H9 (cell line): ENCODE data around the gene RPL37. TPM values are rescaled to one million over a fixed set of nuclear protein-coding genes. Genes with fewer than 3 reads are reported as not detected.

Source experiments
- DNase-seq: peaks from one replicate; pipeline ENCODE4 v3.0.0-alpha.2; 2017
- H2AFZ ChIP-seq: one replicate; pipeline ENCODE4 v1.6.1; 2013; ENCODE audit warnings: mild to moderate bottlenecking, low read length, control low read depth, moderate library complexity
- H2AK5ac ChIP-seq: 2 replicates; pipeline ENCODE4 v1.6.1; 2013; ENCODE audit warnings: low read length, control low read depth, mixed read lengths; ENCODE audit not compliant: insufficient read length
- H2BK120ac ChIP-seq: one replicate; pipeline ENCODE4 v1.6.1; 2013; ENCODE audit warnings: low read depth, mild to moderate bottlenecking, low read length, control low read depth, inconsistent platforms; ENCODE audit not compliant: poor library complexity, severe bottlenecking
- H2BK12ac ChIP-seq: 2 replicates; pipeline ENCODE4 v1.6.1; 2013; ENCODE audit warnings: low read length, control low read depth, mixed read lengths, low read depth; ENCODE audit not compliant: insufficient read length
- H2BK15ac ChIP-seq: 2 replicates; pipeline ENCODE4 v1.6.1; 2013; ENCODE audit warnings: low read depth, low read length, control low read depth
- H2BK20ac ChIP-seq: one replicate; pipeline ENCODE4 v1.6.1; 2013; ENCODE audit warnings: low read depth, mild to moderate bottlenecking, low read length, control low read depth, inconsistent platforms; ENCODE audit not compliant: poor library complexity, severe bottlenecking
- H2BK5ac ChIP-seq: 2 replicates; pipeline ENCODE4 v1.6.1; 2013; ENCODE audit warnings: low read length, control low read depth, mixed read lengths; ENCODE audit not compliant: insufficient read length
- H3K14ac ChIP-seq: 2 replicates; pipeline ENCODE4 v1.6.1; 2013; ENCODE audit warnings: low read length, control low read depth; ENCODE audit not compliant: insufficient read depth
- H3K18ac ChIP-seq: 2 replicates; pipeline ENCODE4 v1.6.1; 2013; ENCODE audit warnings: low read depth, mild to moderate bottlenecking, mixed read lengths, low read length, control low read depth; ENCODE audit not compliant: insufficient read length
- H3K23ac ChIP-seq: 2 replicates; pipeline ENCODE4 v1.6.1; 2013; ENCODE audit warnings: low read length, control low read depth, mixed read lengths, low read depth; ENCODE audit not compliant: insufficient read length
- H3K23me2 ChIP-seq: 2 replicates; pipeline ENCODE4 v1.6.1; 2013; ENCODE audit warnings: low read depth, mild to moderate bottlenecking, mixed read lengths, low read length, control low read depth; ENCODE audit not compliant: insufficient read length, poor library complexity, severe bottlenecking
- H3K27ac ChIP-seq: 2 replicates; pipeline ENCODE4 v1.5.1; 2013; ENCODE audit warnings: low read length, control low read depth, mixed read lengths, low read depth; ENCODE audit not compliant: insufficient read length
- H3K27me3 ChIP-seq: 2 replicates; pipeline ENCODE4 v1.6.1; 2013; ENCODE audit warnings: low read length, control low read depth, inconsistent platforms; ENCODE audit not compliant: insufficient read depth
- H3K4ac ChIP-seq: 2 replicates; pipeline ENCODE4 v1.6.1; 2013; ENCODE audit warnings: low read depth, mild to moderate bottlenecking, control low read depth, inconsistent platforms, low read length, moderate library complexity
- H3K4me1 ChIP-seq: 2 replicates; pipeline ENCODE4 v1.6.1; 2013; ENCODE audit warnings: low read length, control low read depth, inconsistent platforms; ENCODE audit not compliant: insufficient read depth
- H3K4me2 ChIP-seq: 2 replicates; pipeline ENCODE4 v1.6.1; 2013; ENCODE audit warnings: low read length, control low read depth, mixed read lengths; ENCODE audit not compliant: insufficient read length, insufficient read depth
- H3K56ac ChIP-seq: 2 replicates; pipeline ENCODE4 v1.6.1; 2013; ENCODE audit warnings: low read depth, mild to moderate bottlenecking, mixed read lengths, low read length, control low read depth; ENCODE audit not compliant: insufficient read length
- H3K79me1 ChIP-seq: 2 replicates; pipeline ENCODE4 v1.6.1; 2013; ENCODE audit warnings: low read depth, mild to moderate bottlenecking, moderate library complexity, low read length, control low read depth, inconsistent platforms; ENCODE audit not compliant: insufficient read depth, poor library complexity, severe bottlenecking
- H3K79me2 ChIP-seq: 2 replicates; pipeline ENCODE4 v1.6.1; 2013; ENCODE audit warnings: low read length, control low read depth, inconsistent platforms; ENCODE audit not compliant: insufficient read depth
- H3K9ac ChIP-seq: 2 replicates; pipeline ENCODE4 v1.6.1; 2013; ENCODE audit warnings: low read length, control low read depth, mixed read lengths; ENCODE audit not compliant: insufficient read length; ENCODE audit errors: extremely low read depth
- H3K9me3 ChIP-seq: one replicate; pipeline ENCODE4 v1.6.1; 2013; ENCODE audit warnings: low read depth, low read length, inconsistent platforms; ENCODE audit not compliant: control insufficient read depth
- H3T11ph ChIP-seq: one replicate; pipeline ENCODE4 v1.6.1; 2013; ENCODE audit warnings: mild to moderate bottlenecking, low read length, control low read depth, inconsistent platforms
- H4K20me1 ChIP-seq: one replicate; pipeline ENCODE4 v1.6.1; 2013; ENCODE audit not compliant: control insufficient read depth, insufficient read length, insufficient read depth
- H4K5ac ChIP-seq: 2 replicates; pipeline ENCODE4 v1.6.1; 2013; ENCODE audit warnings: low read depth, mild to moderate bottlenecking, mixed read lengths, low read length, control low read depth; ENCODE audit not compliant: insufficient read length
- H4K8ac ChIP-seq: replicated peaks from 2 replicates; pipeline ENCODE4 v1.6.1; 2013; ENCODE audit warnings: low read length, control low read depth, mixed read lengths, low read depth; ENCODE audit not compliant: insufficient read length
- H4K91ac ChIP-seq: 2 replicates; pipeline ENCODE4 v1.6.1; 2013; ENCODE audit warnings: low read depth, mild to moderate bottlenecking, moderate library complexity, mixed read lengths, low read length, control low read depth; ENCODE audit not compliant: insufficient read length
- H3K27ac Mint-ChIP-seq, 3 experiments: 2 replicates in 2 of 3; 3 replicates in 1 of 3; pipeline ENCODE4 v1.8.0; 2020 to 2021; ENCODE audit warnings: mixed read lengths in 3 of 3, mild to moderate bottlenecking in 1 of 3, moderate library complexity in 1 of 3
- H3K27me3 Mint-ChIP-seq: 2 replicates; pipeline ENCODE4 v1.8.0; 2021; ENCODE audit warnings: low read depth, mild to moderate bottlenecking, moderate library complexity, mixed read lengths
- H3K36me3 Mint-ChIP-seq, 3 experiments: 2 replicates in 2 of 3; 3 replicates in 1 of 3; pipeline ENCODE4 v1.8.0; 2020 to 2021; ENCODE audit warnings: low read depth in 3 of 3, mixed read lengths in 3 of 3; ENCODE audit not compliant: insufficient read depth in 1 of 3
- H3K4me1 Mint-ChIP-seq, 2 experiments: 2 replicates each; pipeline ENCODE4 v1.8.0; 2020; ENCODE audit warnings: mixed read lengths in 2 of 2
- H3K4me3 Mint-ChIP-seq, 2 experiments: 2 replicates in 1 of 2; 3 replicates in 1 of 2; pipeline ENCODE4 v1.8.0; 2020 to 2021; ENCODE audit warnings: mild to moderate bottlenecking in 2 of 2, mixed read lengths in 2 of 2, moderate library complexity in 1 of 2
- H3K9me3 Mint-ChIP-seq, 2 experiments: 2 replicates in 1 of 2; 3 replicates in 1 of 2; pipeline ENCODE4 v1.8.0; 2020; ENCODE audit warnings: mild to moderate bottlenecking in 2 of 2, mixed read lengths in 2 of 2, moderate library complexity in 1 of 2
- CTCF ChIP-seq: fragments of 200-600 bp; sonication (generic); conservative IDR thresholded peaks from 3 replicates; pipeline ENCODE4 v1.8.0; 2021; ENCODE audit warnings: antibody characterized with exemption, mild to moderate bottlenecking
- WGBS: extraction: QIAGEN DNeasy Blood & Tissue Kit; methylation state at CpG from one replicate; pipeline ENCODE4 v1.1.7; 2013; ENCODE audit warnings: missing lambda C conversion rate, low lambda C conversion rate, mixed read lengths; ENCODE audit not compliant: insufficient read length; ENCODE audit errors: extremely low coverage; 5-methylcytosine and 5-hydroxymethylcytosine counted together
- total RNA-seq: library from RNA; stranded (reverse); gene quantifications from 2 replicates; pipeline ENCODE4 v1.2.1, GENCODE V29; 2021

Gene RPL37
- total RNA-seq, 1 experiment from 2014 or later = 1,735 TPM

DNA sequence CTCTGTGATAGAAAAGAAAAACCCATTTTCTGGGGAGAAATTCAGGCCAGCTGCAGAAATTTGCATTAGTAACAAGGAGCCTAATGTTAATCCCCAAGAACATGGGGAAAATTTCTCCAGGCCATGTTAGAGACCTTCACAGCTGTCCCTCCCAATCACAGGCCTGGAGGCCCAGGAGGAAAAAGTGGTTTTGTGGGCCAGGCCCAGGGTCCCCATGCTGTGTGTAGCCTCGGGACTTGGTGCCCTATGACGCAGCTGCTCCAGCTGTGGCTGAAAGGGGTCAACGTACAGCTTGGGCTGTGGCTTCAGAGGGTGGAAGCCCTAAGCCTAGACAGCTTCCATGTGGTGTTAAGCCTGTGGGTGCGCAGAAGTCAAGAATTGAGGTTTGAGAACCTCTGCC is 47.3 kb upstream of the RPL37 start:
- no peaks in the 10 kb centered on the region for H3K27me3 Mint-ChIP-seq
- H3K9ac ChIP-seq = no peak overlapping the region

More for the DNA sequence above, 47.3 kb upstream of the RPL37 start:
- Histone ChIP-seq H4K91ac (no peak overlapping the region), H3K4ac (no peak overlapping the region), H3K56ac (no peak overlapping the region), H2AFZ (no peak overlapping the region), H2BK5ac (no peak overlapping the region), H3K27me3 (no peaks in the 10 kb centered on the region), H3K9me3 (peaks cover 12% of the 10 kb centered on the region), H2BK120ac (no peak overlapping the region), H2BK20ac (no peak overlapping the region), H2AK5ac (no peak overlapping the region), H3K27ac (no peak overlapping the region), H3K79me2 (no peaks in the 10 kb centered on the region), H4K5ac (no peak overlapping the region), H4K20me1 (no peaks in the 10 kb centered on the region), H3K14ac (no peak overlapping the region), H3K23me2 (no peaks in the 10 kb centered on the region), H4K8ac (no peak overlapping the region), H3K4me2 (no peak overlapping the region), H2BK15ac (no peak overlapping the region), H3K23ac (no peak overlapping the region), H3K4me1 (no peaks in the 10 kb centered on the region), H3K79me1 (no peaks in the 10 kb centered on the region), H2BK12ac (no peak overlapping the region), H3T11ph (no peak overlapping the region), H3K18ac (no peak overlapping the region)
- no peak for DNase-seq
- Mint-ChIP-seq H3K4me3 (no peak overlapping the region), H3K36me3 (peaks cover 7 to 13% (median 12%) of the 10 kb centered on the region in 3 experiments; a peak in 6 of 7 replicates), H3K4me1 (no peaks in the 10 kb centered on the region), H3K9me3 (peaks cover 24 to 26% of the 10 kb centered on the region in 2 experiments), H3K27ac (no peak overlapping the region)
- no peak for TF ChIP-seq CTCF
- no CpG with 5 or more reads among the region's 4 CpGs for WGBS
